ENCODE results near the gene HECTD4. TPM values are rescaled to one million over a fixed set of nuclear protein-coding genes. Genes with fewer than 3 reads are reported as not detected.

HECTD4 gene
- total and polyA plus RNA-seq, 9 of the 15 experiments (the other 6 are each of a cell fraction or from before 2014, with no cell fraction given), result 3.5 to 33.3 (median 13.5) TPM

GRCh38 chr12:112117685-112118084 is 264.5 kb downstream of the HECTD4 start (continued):
- no peak for TF ChIP-seq ARID3A (IDR thresholded peaks at IDR 0.05; ENCODE audit: borderline replicate concordance, low read depth, low read length)
- TF ChIP-seq MYBL2 (IDR thresholded peaks at IDR 0.05; ENCODE audit: low read depth), result no peak
- TF ChIP-seq MYBL2 (CRISPR knock-in tag; IDR thresholded peaks at IDR 0.05; ENCODE audit: borderline replicate concordance), result no peak
- TF ChIP-seq RERE (CRISPR knock-in tag; IDR thresholded peaks at IDR 0.05; ENCODE audit: borderline replicate concordance), result no peak
- TF ChIP-seq BRCA1 (IDR thresholded peaks at IDR 0.05), result no peak
- TF ChIP-seq BRCA1 (CRISPR knock-in tag; IDR thresholded peaks at IDR 0.05), result no peak
- TF ChIP-seq CBFB (CRISPR knock-in tag; IDR thresholded peaks at IDR 0.05), result no peak
- no peak for TF ChIP-seq THRA (IDR thresholded peaks at IDR 0.05)
- no peak for TF ChIP-seq ZNF408 (CRISPR knock-in tag; IDR thresholded peaks at IDR 0.05; ENCODE audit: low read depth)
- no peak for TF ChIP-seq ZNF696 (CRISPR knock-in tag; conservative IDR thresholded peaks at IDR 0.05)
- no peak for TF ChIP-seq ARID1B (IDR thresholded peaks at IDR 0.05)

All from K562 (cell line).